ENCODE results near the gene YOD1. TPM values are rescaled to one million over a fixed set of nuclear protein-coding genes. Genes with fewer than 3 reads are reported as not detected.
A peak's percentile ranks its signal among the peaks of the same experiment; 100 is the strongest.

The YOD1 gene
- total RNA-seq, 1 experiment from 2014 or later: 63.9 TPM

DNA sequence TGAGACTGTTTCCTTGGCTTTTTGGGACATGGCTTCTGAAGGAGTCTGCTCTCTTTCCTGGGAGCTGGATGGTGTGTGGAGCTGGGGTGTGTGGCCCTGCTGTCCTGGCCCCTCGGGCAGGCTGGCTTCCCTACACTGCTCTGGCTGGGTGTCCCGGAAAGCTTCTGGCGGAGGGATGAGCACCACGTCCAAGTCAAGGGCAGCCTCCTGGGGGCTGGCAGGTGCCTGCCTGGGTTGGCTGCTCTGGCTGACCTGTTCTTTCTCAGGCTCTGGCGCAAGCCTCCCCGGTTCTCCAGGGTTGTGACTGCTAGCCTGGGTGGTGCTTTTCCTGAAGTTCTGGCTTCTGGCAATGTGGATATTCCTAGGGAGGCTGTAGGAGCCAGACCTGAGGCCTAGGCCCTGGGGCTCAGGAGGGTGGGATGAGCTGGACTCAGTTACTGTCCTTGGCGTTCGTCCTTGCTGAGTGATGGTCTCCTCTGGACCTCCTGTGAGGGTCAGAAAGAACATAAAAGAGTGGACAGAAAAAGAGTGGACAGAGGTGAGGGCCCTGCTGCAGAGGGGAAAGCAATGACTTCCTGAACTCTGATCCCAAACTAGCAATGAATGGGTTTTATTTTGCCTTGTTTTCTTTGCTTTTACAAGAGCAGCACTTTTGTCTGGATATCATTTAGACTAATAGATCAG lies 27.9 kb downstream of the YOD1 start:
- H3K4me1 ChIP-seq (ENCODE audit: insufficient read depth, low read length): peaks cover 98% of the 10 kb centered on the region
- peaks cover 37% of the 10 kb centered on the region for H3F3A ChIP-seq (ENCODE audit: low read length, unreplicated experiment)
- H3K27me3 ChIP-seq (ENCODE audit: low read length): no peaks in the 10 kb centered on the region
- peaks cover 56% of the 10 kb centered on the region for H3K79me2 ChIP-seq (ENCODE audit: low read length)
- no peaks in the 10 kb centered on the region for H4K20me1 ChIP-seq (ENCODE audit: low read length)
- H3K4me3 ChIP-seq (ENCODE audit: low read length): no peak overlapping the region
- ChIA-PET POLR2A (ENCODE audit: unreplicated experiment) (interaction anchor here (0.6 to 5.8 kb wide), 3 partner anchors 9 to 110 kb away, joined by 3 to 97 read pairs (median 52); partner anchors contain the start of gene C1orf116), CTCF (interaction anchor here (0.9 kb wide), 1 partner anchor 30 kb away, joined by 3 read pairs; the partner anchor contains the start of gene PFKFB2)
- intact Hi-C loops (cut with micrococcal nuclease): loop anchor here (10.0 kb wide), 1 partner anchor 282 kb away; no protein-coding TSS in a partner anchor
- no peaks in the 10 kb centered on the region for H3K9me2 ChIP-seq (replicated peaks; ENCODE audit: low read length)
- DNase-seq (no peak), ATAC-seq (no peak)
- no peak overlapping the region for H3K4me2 ChIP-seq (ENCODE audit: low read length)
- no peak overlapping the region for H2AFZ ChIP-seq (ENCODE audit: low read length)
- BruUV-seq (replicated peaks): no TSS peak
- no peak for TF ChIP-seq EZH2 (IDR thresholded peaks at IDR 0.05; ENCODE audit: low read length, unreplicated experiment)
- no peak for TF ChIP-seq EZH2phosphoT487 (IDR thresholded peaks at IDR 0.05; ENCODE audit: borderline replicate concordance, low read length)
- H3K27ac ChIP-seq (ENCODE audit: low read length): peak overlapping the region; percentile 95
- H3K36me3 ChIP-seq (ENCODE audit: low read depth, low read length): peaks cover 40% of the 10 kb centered on the region
- no peaks in the 10 kb centered on the region for H3K9me3 ChIP-seq (ENCODE audit: low read length)
- H3K9ac ChIP-seq (ENCODE audit: low read length): peak overlapping the region; percentile 86

DNA sequence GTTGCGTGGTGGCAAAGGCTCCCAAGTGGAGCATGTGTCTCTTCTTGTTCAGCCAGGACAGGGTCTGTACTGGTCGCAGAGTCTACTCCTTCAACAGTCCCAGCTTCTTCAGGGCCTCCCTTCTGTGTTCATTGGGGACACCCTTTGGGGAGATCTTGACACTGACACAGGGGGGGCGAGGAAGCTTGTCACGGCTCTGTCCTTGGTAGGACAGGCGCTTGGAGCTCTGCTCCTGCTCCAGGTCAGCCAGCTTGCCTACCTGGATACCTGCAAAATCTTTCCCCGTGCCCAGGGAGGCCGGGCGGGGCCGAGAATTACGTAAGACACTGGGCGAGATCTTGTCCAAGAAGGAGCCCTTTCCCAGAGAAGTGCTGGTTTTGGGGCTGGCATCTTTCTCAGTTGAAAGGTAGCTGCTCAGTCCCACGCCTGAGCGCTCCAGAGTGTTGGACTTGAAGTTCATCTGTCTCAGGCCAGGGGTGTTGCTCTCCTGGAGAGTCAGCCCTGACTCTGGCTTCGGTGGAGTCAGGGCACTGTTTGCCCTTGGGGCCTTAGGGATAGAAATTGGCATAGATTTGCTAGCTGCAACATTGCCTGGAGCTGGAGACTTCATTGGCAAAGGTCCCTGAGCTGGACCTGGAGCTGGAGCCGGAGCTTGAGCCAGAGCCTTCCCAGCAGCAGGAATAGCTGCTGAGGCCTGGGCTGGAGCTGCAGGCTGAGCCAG lies 29.0 kb downstream of the YOD1 start:
- intact Hi-C loops (cut with micrococcal nuclease): loop anchor here (1.0 to 10.0 kb wide), 4 partner anchors 9 to 283 kb away; no protein-coding TSS in a partner anchor
- peak overlapping the region; percentile 55 for H3K4me2 ChIP-seq (ENCODE audit: low read length)

More for the DNA sequence above, 29.0 kb downstream of the YOD1 start:
- no peaks in the 10 kb centered on the region for H3K9me3 ChIP-seq (ENCODE audit: low read length)
- peak overlapping the region; percentile 86 for H3K9ac ChIP-seq (ENCODE audit: low read length)
- H4K20me1 ChIP-seq (ENCODE audit: low read length): no peaks in the 10 kb centered on the region
- H3K27ac ChIP-seq (ENCODE audit: low read length): peak overlapping the region; percentile 95
- no peaks in the 10 kb centered on the region for H3K9me2 ChIP-seq (replicated peaks; ENCODE audit: low read length)
- H3K36me3 ChIP-seq (ENCODE audit: low read depth, low read length): peaks cover 40% of the 10 kb centered on the region
- TF ChIP-seq, protein P1, sequence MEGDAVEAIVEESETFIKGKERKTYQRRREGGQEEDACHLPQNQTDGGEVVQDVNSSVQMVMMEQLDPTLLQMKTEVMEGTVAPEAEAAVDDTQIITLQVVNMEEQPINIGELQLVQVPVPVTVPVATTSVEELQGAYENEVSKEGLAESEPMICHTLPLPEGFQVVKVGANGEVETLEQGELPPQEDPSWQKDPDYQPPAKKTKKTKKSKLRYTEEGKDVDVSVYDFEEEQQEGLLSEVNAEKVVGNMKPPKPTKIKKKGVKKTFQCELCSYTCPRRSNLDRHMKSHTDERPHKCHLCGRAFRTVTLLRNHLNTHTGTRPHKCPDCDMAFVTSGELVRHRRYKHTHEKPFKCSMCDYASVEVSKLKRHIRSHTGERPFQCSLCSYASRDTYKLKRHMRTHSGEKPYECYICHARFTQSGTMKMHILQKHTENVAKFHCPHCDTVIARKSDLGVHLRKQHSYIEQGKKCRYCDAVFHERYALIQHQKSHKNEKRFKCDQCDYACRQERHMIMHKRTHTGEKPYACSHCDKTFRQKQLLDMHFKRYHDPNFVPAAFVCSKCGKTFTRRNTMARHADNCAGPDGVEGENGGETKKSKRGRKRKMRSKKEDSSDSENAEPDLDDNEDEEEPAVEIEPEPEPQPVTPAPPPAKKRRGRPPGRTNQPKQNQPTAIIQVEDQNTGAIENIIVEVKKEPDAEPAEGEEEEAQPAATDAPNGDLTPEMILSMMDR (conservative IDR thresholded peaks at IDR 0.05; ENCODE audit: low read depth, low read length): no peak; the same call in 1 of the 2 replicates
- no peak for TF ChIP-seq EZH2phosphoT487 (IDR thresholded peaks at IDR 0.05; ENCODE audit: borderline replicate concordance, low read length)
- TF ChIP-seq EZH2 (IDR thresholded peaks at IDR 0.05; ENCODE audit: low read length, unreplicated experiment): no peak
- H2AFZ ChIP-seq (ENCODE audit: low read length): no peak overlapping the region
- ChIA-PET CTCF (interaction anchor here (0.6 to 3.7 kb wide), 9 partner anchors 10 to 297 kb away, joined by 3 to 22 read pairs (median 5); partner anchors contain the start of genes C1orf116 and PFKFB2), POLR2A (ENCODE audit: unreplicated experiment) (interaction anchor here (0.5 to 5.8 kb wide), 7 partner anchors 10 to 346 kb away, joined by 3 to 97 read pairs (median 5); partner anchors contain the start of genes C1orf116 and PFKFB2)
- peak; percentile 65 for DNase-seq
- BruUV-seq (replicated peaks): no TSS peak
- no peaks in the 10 kb centered on the region for H3K27me3 ChIP-seq (ENCODE audit: low read length)
- H3K79me2 ChIP-seq (ENCODE audit: low read length): peaks cover 49% of the 10 kb centered on the region
- no peak for ATAC-seq
- peaks cover 96% of the 10 kb centered on the region for H3K4me1 ChIP-seq (ENCODE audit: insufficient read depth, low read length)
- peaks cover 36% of the 10 kb centered on the region for H3F3A ChIP-seq (ENCODE audit: low read length, unreplicated experiment)
- no peak overlapping the region for H3K4me3 ChIP-seq (ENCODE audit: low read length)

All from PC-3 (cell line).